Stomach (tissue), 9 donors: ENCODE results near the gene ANKRD39. TPM values are rescaled to one million over a fixed set of nuclear protein-coding genes. Genes with fewer than 3 reads are reported as not detected.
A peak's percentile ranks its signal among the peaks of the same experiment; 100 is the strongest.

Experiments
- DNase-seq, 2 donors: peaks; one replicate each; pipeline versions ENCODE4 v3.0.0 to v3.0.0-alpha.2; 2013 to 2019
- H3K27ac ChIP-seq, 5 donors: fragments of 200-600 bp in 4 of 5; sonication (generic) in 4 of 5; one replicate each; pipeline ENCODE4 v1.5.1; 2013 to 2019; ENCODE audit warnings: mild to moderate bottlenecking in 1 of 5, moderate library complexity in 1 of 5
- H3K27me3 ChIP-seq, 3 donors: fragments of 200-600 bp; sonication (generic); one replicate each; pipeline ENCODE4 v1.5.1; 2017 to 2019; ENCODE audit warnings: mixed run types in 1 of 3
- H3K36me3 ChIP-seq, 4 donors: fragments of 200-600 bp; sonication (generic); 1 replicate in 3 of 4; 2 replicates in 1 of 4; pipeline ENCODE4 v1.5.1; 2016 to 2019
- H3K4me1 ChIP-seq, 4 donors: fragments of 200-600 bp; sonication (generic); one replicate each; pipeline ENCODE4 v1.5.1; 2016 to 2019
- H3K4me3 ChIP-seq, 4 donors: fragments of 200-600 bp; sonication (generic) in 3 of 4; one replicate each; pipeline ENCODE4 v1.5.1; 2016 to 2019; ENCODE audit warnings: mild to moderate bottlenecking in 1 of 4
- H3K9me3 ChIP-seq, 4 donors: fragments of 200-600 bp; sonication (generic); one replicate each; pipeline ENCODE4 v1.5.1; 2016 to 2019
- EP300 ChIP-seq: sonication (generic); formaldehyde crosslinking; IDR thresholded peaks from one replicate; pipeline ENCODE4 v1.6.1; 2017; ENCODE audit warnings: antibody characterized with exemption
- POLR2A ChIP-seq, 4 donors: fragments of 450-650 bp; IDR thresholded peaks; one replicate each; pipeline ENCODE4 v1.6.1; 2016; ENCODE audit warnings: antibody characterized with exemption in 4 of 4, control low read depth in 2 of 4, mild to moderate bottlenecking in 1 of 4, moderate library complexity in 1 of 4
- POLR2AphosphoS5 ChIP-seq, 3 donors: sonication (generic); formaldehyde crosslinking; IDR thresholded peaks; one replicate each; pipeline ENCODE4 v1.6.1; 2016; ENCODE audit warnings: antibody characterized with exemption in 3 of 3
- WGBS, 5 donors: extraction: QIAGEN DNeasy Blood & Tissue Kit in 3 of 5; methylation state at CpG; one replicate each; pipeline versions ENCODE4 v1.1.5 to v1.1.7; 2013 to 2018; 5-methylcytosine and 5-hydroxymethylcytosine counted together
- intact Hi-C: fragments of 100-400 bp; cut with DNase I; formaldehyde crosslinking; loops from one replicate; pipeline ENCODE4 v1.15.1; 2023; ENCODE audit warnings: low total_unique reads
- polyA plus RNA-seq, 3 donors: library from polyadenylated mRNA; stranded (reverse); fragments of 200-250 nt; gene quantifications; one replicate each; pipeline ENCODE4 v1.2.3, GENCODE V29; 2013
- total RNA-seq, 5 donors: library from RNA; depleted of rRNA; stranded (reverse); fragments of >200 nt; gene quantifications; one replicate each; pipeline versions ENCODE4 v1.1.0 to v1.2.3, GENCODE V29; 2014 to 2016
- TF ChIP-seq, protein P1 (sequence below), 7 experiments: fragments of 450-650 bp in 4 of 7; fragments of 200-600 bp in 3 of 7; sonication (generic) in 3 of 7; IDR thresholded peaks; one replicate each; pipeline ENCODE4 v1.5.1; 2016 to 2019; ENCODE audit warnings: antibody characterized with exemption in 7 of 7, control low read depth in 2 of 7, mild to moderate bottlenecking in 1 of 7
- donor health status: healthy with polysubstance abuse.
- donor health status: Bipolar disorder and iron deficiency.
- donor health status: healthy.

ANKRD39 gene
- total and polyA plus RNA-seq, 8 donors = 2.8 to 32.1 (median 12.8) TPM

GRCh38 chr2:96826546-96827278, 31.1 kb downstream of the ANKRD39 start:
- 87 to 93% (median 91%) methylated on average over 20 to 22 of the region's 22 CpGs for WGBS, 5 donors
- no peak overlapping the region for H3K4me3 ChIP-seq
- intact Hi-C loops = no loop called here
- H3K27me3 ChIP-seq = no peaks in the 10 kb centered on the region
- H3K27ac ChIP-seq = no peak overlapping the region
- DNase-seq = no peak
- TF ChIP-seq POLR2A (IDR thresholded peaks at IDR 0.05) (no peak), POLR2AphosphoS5 (IDR thresholded peaks at IDR 0.05) (no peak), EP300 (no peak)
- TF ChIP-seq, protein P1, sequence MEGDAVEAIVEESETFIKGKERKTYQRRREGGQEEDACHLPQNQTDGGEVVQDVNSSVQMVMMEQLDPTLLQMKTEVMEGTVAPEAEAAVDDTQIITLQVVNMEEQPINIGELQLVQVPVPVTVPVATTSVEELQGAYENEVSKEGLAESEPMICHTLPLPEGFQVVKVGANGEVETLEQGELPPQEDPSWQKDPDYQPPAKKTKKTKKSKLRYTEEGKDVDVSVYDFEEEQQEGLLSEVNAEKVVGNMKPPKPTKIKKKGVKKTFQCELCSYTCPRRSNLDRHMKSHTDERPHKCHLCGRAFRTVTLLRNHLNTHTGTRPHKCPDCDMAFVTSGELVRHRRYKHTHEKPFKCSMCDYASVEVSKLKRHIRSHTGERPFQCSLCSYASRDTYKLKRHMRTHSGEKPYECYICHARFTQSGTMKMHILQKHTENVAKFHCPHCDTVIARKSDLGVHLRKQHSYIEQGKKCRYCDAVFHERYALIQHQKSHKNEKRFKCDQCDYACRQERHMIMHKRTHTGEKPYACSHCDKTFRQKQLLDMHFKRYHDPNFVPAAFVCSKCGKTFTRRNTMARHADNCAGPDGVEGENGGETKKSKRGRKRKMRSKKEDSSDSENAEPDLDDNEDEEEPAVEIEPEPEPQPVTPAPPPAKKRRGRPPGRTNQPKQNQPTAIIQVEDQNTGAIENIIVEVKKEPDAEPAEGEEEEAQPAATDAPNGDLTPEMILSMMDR (IDR thresholded peaks at IDR 0.05) = no peak
- peaks cover 17 to 46% (median 30%) of the 10 kb centered on the region in 4 donors for H3K4me1 ChIP-seq
- H3K9me3 ChIP-seq = no peaks in the 10 kb centered on the region
- peaks cover 66 to 96% (median 88%) of the 10 kb centered on the region in 4 donors for H3K36me3 ChIP-seq

GRCh38 chr2:96825057-96825456, 32.8 kb downstream of the ANKRD39 start:
- intact Hi-C loops = no loop called here
- H3K27me3 ChIP-seq = no peaks in the 10 kb centered on the region
- H3K4me1 ChIP-seq = peaks cover 33 to 53% (median 40%) of the 10 kb centered on the region in 4 donors
- WGBS, 5 donors = 92 to 96% (median 94%) methylated on average over 14 of the region's 14 CpGs
- H3K4me3 ChIP-seq = no peak overlapping the region
- no peaks in the 10 kb centered on the region for H3K9me3 ChIP-seq
- peaks cover 50 to 85% (median 71%) of the 10 kb centered on the region in 4 donors for H3K36me3 ChIP-seq
- H3K27ac ChIP-seq = no peak overlapping the region
- TF ChIP-seq, protein P1 (IDR thresholded peaks at IDR 0.05) = no peak
- TF ChIP-seq EP300 (no peak), POLR2AphosphoS5 (IDR thresholded peaks at IDR 0.05) (no peak), POLR2A (IDR thresholded peaks at IDR 0.05) (no peak)
- DNase-seq = no peak

- 45 to 60% (median 53%) methylated on average over 6 of the region's 6 CpGs for WGBS, 5 donors
- no peaks in the 10 kb centered on the region for H3K9me3 ChIP-seq
- H3K4me1 ChIP-seq = peaks cover 41 to 60% (median 48%) of the 10 kb centered on the region in 4 donors
- TF ChIP-seq POLR2AphosphoS5 (IDR thresholded peaks at IDR 0.05) = no peak
- no peak for TF ChIP-seq POLR2A (IDR thresholded peaks at IDR 0.05)
- TF ChIP-seq, protein P1 (IDR thresholded peaks at IDR 0.05) = no peak
- TF ChIP-seq EP300 = no peak
- peak in 1 of 2 donors; percentile 63 for DNase-seq
- H3K36me3 ChIP-seq = peaks cover 42 to 77% (median 65%) of the 10 kb centered on the region in 4 donors
- intact Hi-C loops = no loop called here
- no peak overlapping the region for H3K4me3 ChIP-seq
- H3K27me3 ChIP-seq = no peaks in the 10 kb centered on the region
- no peak overlapping the region for H3K27ac ChIP-seq
Measured at GRCh38 chr2:96824079-96824870, 33.5 kb downstream of the ANKRD39 start.

DNA sequence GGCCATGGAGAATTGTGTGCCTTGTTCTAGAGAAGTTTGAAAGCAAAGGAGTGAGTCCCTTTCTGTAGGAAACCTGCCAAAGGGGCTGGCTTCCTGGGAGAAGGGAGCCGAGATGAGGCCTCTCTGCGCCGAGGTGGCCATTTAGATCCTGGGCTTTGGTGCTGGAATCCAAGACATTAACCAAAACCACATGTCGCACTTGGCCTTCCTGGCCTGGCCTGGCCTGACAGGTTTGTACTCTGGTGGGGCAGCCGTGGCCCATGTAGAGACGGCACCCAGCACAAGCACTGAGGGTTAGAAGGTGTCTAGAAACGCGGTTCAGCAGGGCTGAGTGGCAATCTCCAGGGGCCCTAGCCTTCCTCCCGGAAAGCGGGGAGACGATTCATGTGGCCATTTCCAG, 34.6 kb downstream of the ANKRD39 start:
- intact Hi-C loops = no loop called here
- no peak overlapping the region for H3K27ac ChIP-seq
- H3K27me3 ChIP-seq = no peaks in the 10 kb centered on the region
- DNase-seq = no peak
- H3K4me3 ChIP-seq = no peak overlapping the region
- 83 to 90% (median 88%) methylated on average over 11 of the region's 11 CpGs for WGBS, 5 donors
- peaks cover 31 to 71% (median 58%) of the 10 kb centered on the region in 4 donors for H3K36me3 ChIP-seq
- H3K9me3 ChIP-seq = no peaks in the 10 kb centered on the region
- peaks cover 52 to 71% (median 59%) of the 10 kb centered on the region in 4 donors for H3K4me1 ChIP-seq
- TF ChIP-seq, protein P1 (IDR thresholded peaks at IDR 0.05) = no peak
- TF ChIP-seq EP300 (no peak), POLR2AphosphoS5 (IDR thresholded peaks at IDR 0.05) (no peak), POLR2A (IDR thresholded peaks at IDR 0.05) (no peak)
